Osteocyte (in vitro differentiated cells): ENCODE data around the gene NECTIN1. TPM values are rescaled to one million over a fixed set of nuclear protein-coding genes. Genes with fewer than 3 reads are reported as not detected.

Experiments
- DNase-seq: peaks from one replicate; pipeline ENCODE4 v3.0.0; 2021; ENCODE audit warnings: mixed read lengths; ENCODE audit not compliant: unreplicated experiment; ENCODE audit errors: extremely low spot score
- H3K27ac Mint-ChIP-seq: one replicate; pipeline ENCODE4 v1.8.0; 2021; ENCODE audit warnings: mild to moderate bottlenecking, mixed read lengths; ENCODE audit not compliant: unreplicated experiment
- H3K27me3 Mint-ChIP-seq: one replicate; pipeline ENCODE4 v1.8.0; 2021; ENCODE audit warnings: mixed read lengths; ENCODE audit not compliant: unreplicated experiment
- H3K36me3 Mint-ChIP-seq: one replicate; pipeline ENCODE4 v1.8.0; 2021; ENCODE audit warnings: mixed read lengths; ENCODE audit not compliant: unreplicated experiment
- H3K4me1 Mint-ChIP-seq: one replicate; pipeline ENCODE4 v1.8.0; 2021; ENCODE audit warnings: mixed read lengths; ENCODE audit not compliant: unreplicated experiment
- H3K4me3 Mint-ChIP-seq: one replicate; pipeline ENCODE4 v1.8.0; 2021; ENCODE audit warnings: mild to moderate bottlenecking, moderate library complexity, mixed read lengths; ENCODE audit not compliant: unreplicated experiment
- H3K9me3 Mint-ChIP-seq: one replicate; pipeline ENCODE4 v1.8.0; 2021; ENCODE audit warnings: mixed read lengths; ENCODE audit not compliant: unreplicated experiment
- CTCF ChIP-seq: fragments of 200-600 bp; sonication (generic); IDR thresholded peaks from 2 replicates; pipeline ENCODE4 v1.5.0; 2021; ENCODE audit warnings: antibody characterized with exemption, mild to moderate bottlenecking, moderate library complexity
- total RNA-seq: library from RNA; stranded (reverse); gene quantifications from 2 replicates; pipeline ENCODE4 v1.2.1, GENCODE V29; 2021

The NECTIN1 gene
- total RNA-seq, 1 donor from 2014 or later: 7.2 TPM

- TF ChIP-seq CTCF: no peak
- H3K4me1 Mint-ChIP-seq: peaks cover 16% of the 10 kb centered on the region
- H3K27me3 Mint-ChIP-seq: no peaks in the 10 kb centered on the region
- no peaks in the 10 kb centered on the region for H3K36me3 Mint-ChIP-seq
- H3K4me3 Mint-ChIP-seq: no peak overlapping the region
- H3K27ac Mint-ChIP-seq: no peak overlapping the region
- H3K9me3 Mint-ChIP-seq: no peaks in the 10 kb centered on the region
- no peak for DNase-seq
Observed at GRCh38 chr11:119684361-119685110, 44.5 kb downstream of the NECTIN1 start.

GRCh38 chr11:119683783-119684182 lies 45.2 kb downstream of the NECTIN1 start:
- H3K4me1 Mint-ChIP-seq: peaks cover 16% of the 10 kb centered on the region
- H3K36me3 Mint-ChIP-seq: no peaks in the 10 kb centered on the region
- H3K27me3 Mint-ChIP-seq: no peaks in the 10 kb centered on the region
- H3K4me3 Mint-ChIP-seq: no peak overlapping the region
- no peak for TF ChIP-seq CTCF
- H3K9me3 Mint-ChIP-seq: no peaks in the 10 kb centered on the region
- DNase-seq: no peak
- H3K27ac Mint-ChIP-seq: no peak overlapping the region

- no peaks in the 10 kb centered on the region for H3K36me3 Mint-ChIP-seq
- H3K27ac Mint-ChIP-seq: no peak overlapping the region
- no peaks in the 10 kb centered on the region for H3K27me3 Mint-ChIP-seq
- no peaks in the 10 kb centered on the region for H3K9me3 Mint-ChIP-seq
- H3K4me3 Mint-ChIP-seq: no peak overlapping the region
- no peak for TF ChIP-seq CTCF
- no peak for DNase-seq
- H3K4me1 Mint-ChIP-seq: peaks cover 22% of the 10 kb centered on the region
Observed at GRCh38 chr11:119681361-119681910, 47.6 kb downstream of the NECTIN1 start.

DNA sequence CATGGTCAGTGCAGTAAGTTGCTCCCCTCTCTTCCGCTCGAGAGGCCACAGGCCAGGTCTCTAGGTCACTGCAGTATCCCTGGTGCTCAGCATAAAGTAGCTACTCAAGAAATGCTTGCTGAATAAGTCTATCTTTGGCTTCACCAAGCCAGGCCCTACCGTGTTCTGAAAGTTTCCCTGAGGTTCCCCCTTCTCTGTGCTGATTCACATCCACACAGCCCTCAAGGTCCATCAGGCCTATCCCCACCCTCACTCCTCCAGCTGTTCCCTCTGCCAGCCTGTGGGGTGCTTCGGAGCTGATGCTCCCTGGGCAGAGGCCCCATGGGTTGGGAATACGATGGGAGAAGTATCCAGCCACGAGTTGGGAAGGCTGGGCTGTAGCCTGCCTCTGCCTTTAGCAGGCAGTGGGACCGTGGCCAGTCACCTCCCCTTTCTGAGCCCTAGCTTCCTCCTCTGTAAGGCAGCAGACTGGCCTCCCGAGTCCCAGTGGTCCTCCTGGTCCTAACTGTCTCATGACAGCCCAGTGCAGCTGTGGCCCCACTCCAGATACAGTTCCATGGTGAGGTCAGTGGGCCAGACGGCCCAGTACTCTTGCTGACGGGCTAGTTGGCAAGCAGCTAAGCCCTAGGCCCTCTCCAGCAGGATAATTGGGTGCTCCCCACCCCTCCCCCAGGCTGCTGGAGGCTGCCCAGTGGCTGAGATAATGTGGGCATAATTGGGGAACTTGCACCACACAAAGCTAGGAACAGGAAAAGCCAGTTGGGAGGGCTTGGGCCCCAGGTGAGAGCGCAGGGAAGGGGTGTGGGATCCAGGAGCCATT lies 48.2 kb downstream of the NECTIN1 start:
- H3K4me1 Mint-ChIP-seq: peaks cover 24% of the 10 kb centered on the region
- H3K27me3 Mint-ChIP-seq: no peaks in the 10 kb centered on the region
- no peaks in the 10 kb centered on the region for H3K9me3 Mint-ChIP-seq
- H3K4me3 Mint-ChIP-seq: no peak overlapping the region
- no peak overlapping the region for H3K27ac Mint-ChIP-seq
- no peak for TF ChIP-seq CTCF
- no peak for DNase-seq
- H3K36me3 Mint-ChIP-seq: no peaks in the 10 kb centered on the region

- Mint-ChIP-seq H3K9me3 (no peaks in the 10 kb centered on the region), H3K27ac (no peak overlapping the region), H3K27me3 (no peaks in the 10 kb centered on the region), H3K36me3 (no peaks in the 10 kb centered on the region), H3K4me1 (peaks cover 16% of the 10 kb centered on the region), H3K4me3 (no peak overlapping the region)
- no peak for TF ChIP-seq CTCF
- DNase-seq: no peak
Observed at GRCh38 chr11:119679346-119679745, 49.7 kb downstream of the NECTIN1 start.
